ENCODE data around the gene DIP2C. TPM values are rescaled to one million over a fixed set of nuclear protein-coding genes. Genes with fewer than 3 reads are reported as not detected.

The DIP2C gene
- total RNA-seq, 1 experiment from 2014 or later, result 11.4 TPM

DNA sequence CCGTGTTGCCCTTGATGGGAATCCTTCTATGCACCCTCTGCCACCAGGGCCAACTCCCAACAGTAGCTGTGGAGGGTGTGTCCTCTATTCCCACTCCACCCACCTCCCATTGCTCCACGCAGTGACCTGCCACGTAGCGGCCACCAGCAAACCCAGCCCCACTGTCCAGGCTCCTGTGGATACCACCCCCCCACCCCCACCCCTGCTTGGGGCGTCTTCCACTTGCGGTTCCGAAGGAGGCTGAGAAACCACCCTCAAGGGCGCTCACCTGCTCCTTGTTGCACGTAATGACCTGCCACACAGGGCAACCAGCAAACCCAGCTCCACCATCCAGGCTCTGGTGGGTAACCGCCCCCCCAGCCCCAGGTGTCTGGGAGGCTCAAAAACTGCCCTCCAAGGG lies 72.0 kb downstream of the DIP2C start:
- H3K9me3 Mint-ChIP-seq (ENCODE audit: unreplicated experiment), result no peaks in the 10 kb centered on the region
- Histone ChIP-seq H3K4me3 (ENCODE audit: low read depth, low read length) (no peak overlapping the region), H3K9me3 (no peaks in the 10 kb centered on the region), H3K36me3 (ENCODE audit: control insufficient read depth, insufficient read depth, low read length) (no peaks in the 10 kb centered on the region), H3K27me3 (replicated peaks; ENCODE audit: control insufficient read depth, insufficient read depth, low read length) (no peaks in the 10 kb centered on the region), H3K4me1 (peaks cover 19% of the 10 kb centered on the region)
- H3K27me3 Mint-ChIP-seq (ENCODE audit: insufficient read depth, unreplicated experiment), result no peaks in the 10 kb centered on the region
- intact Hi-C loops (cut with micrococcal nuclease; ENCODE audit: unreplicated experiment), result no loop called here
- H3K27ac Mint-ChIP-seq (ENCODE audit: unreplicated experiment), result no peak overlapping the region
- TF ChIP-seq, protein P1, sequence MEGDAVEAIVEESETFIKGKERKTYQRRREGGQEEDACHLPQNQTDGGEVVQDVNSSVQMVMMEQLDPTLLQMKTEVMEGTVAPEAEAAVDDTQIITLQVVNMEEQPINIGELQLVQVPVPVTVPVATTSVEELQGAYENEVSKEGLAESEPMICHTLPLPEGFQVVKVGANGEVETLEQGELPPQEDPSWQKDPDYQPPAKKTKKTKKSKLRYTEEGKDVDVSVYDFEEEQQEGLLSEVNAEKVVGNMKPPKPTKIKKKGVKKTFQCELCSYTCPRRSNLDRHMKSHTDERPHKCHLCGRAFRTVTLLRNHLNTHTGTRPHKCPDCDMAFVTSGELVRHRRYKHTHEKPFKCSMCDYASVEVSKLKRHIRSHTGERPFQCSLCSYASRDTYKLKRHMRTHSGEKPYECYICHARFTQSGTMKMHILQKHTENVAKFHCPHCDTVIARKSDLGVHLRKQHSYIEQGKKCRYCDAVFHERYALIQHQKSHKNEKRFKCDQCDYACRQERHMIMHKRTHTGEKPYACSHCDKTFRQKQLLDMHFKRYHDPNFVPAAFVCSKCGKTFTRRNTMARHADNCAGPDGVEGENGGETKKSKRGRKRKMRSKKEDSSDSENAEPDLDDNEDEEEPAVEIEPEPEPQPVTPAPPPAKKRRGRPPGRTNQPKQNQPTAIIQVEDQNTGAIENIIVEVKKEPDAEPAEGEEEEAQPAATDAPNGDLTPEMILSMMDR (IDR thresholded peaks at IDR 0.05; ENCODE audit: insufficient read depth in 1 of 2, low read depth in 1 of 2, low read length in 1 of 2, severe bottlenecking in 1 of 2, unreplicated experiment in 1 of 2), result no peak
- peaks cover 15% of the 10 kb centered on the region for H3K4me1 Mint-ChIP-seq (ENCODE audit: low read depth, unreplicated experiment)
- peaks cover 6% of the 10 kb centered on the region for H3K36me3 Mint-ChIP-seq (ENCODE audit: insufficient read depth, unreplicated experiment)
- no peak for DNase-seq
- POLR2A ChIA-PET, result no interaction called here
- no TSS peak for BruUV-seq (replicated peaks)
- CTCF ChIA-PET, result interaction anchor here (0.7 kb wide), 1 partner anchor 171 kb away, joined by 3 read pairs; no protein-coding TSS in a partner anchor
- H3K4me3 Mint-ChIP-seq (ENCODE audit: unreplicated experiment), result no peak overlapping the region

DNA sequence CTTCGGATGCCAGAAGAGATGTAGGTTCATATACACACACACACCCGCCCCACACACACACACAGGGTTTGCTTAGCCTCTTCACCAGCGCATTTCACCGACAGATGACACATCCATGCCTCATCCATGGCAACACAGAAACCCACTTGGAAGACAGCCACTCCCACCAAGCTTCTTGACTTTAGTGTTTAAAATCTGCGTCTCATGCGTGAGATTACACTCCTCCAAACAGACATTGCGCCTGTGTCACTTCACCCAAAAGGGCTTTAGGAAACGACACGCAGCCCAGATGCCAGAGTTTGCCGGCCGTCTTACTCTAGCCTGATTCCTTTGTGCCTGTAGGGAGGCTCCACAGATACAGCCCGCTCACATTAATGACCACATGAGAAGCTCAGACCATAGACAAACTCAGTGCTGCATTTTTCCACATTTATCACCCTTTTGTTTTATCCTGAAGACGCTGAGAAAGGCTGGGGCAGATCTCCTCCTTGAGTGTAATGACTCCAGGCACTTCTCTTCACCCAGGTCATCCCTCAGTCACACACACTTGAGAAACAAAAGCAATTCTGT lies 73.8 kb downstream of the DIP2C start:
- TF ChIP-seq, protein P1 (IDR thresholded peaks at IDR 0.05; ENCODE audit: insufficient read depth in 1 of 2, low read depth in 1 of 2, low read length in 1 of 2, severe bottlenecking in 1 of 2, unreplicated experiment in 1 of 2), result no peak
- intact Hi-C loops (cut with micrococcal nuclease; ENCODE audit: unreplicated experiment), result no loop called here
- H3K27me3 ChIP-seq (replicated peaks; ENCODE audit: control insufficient read depth, insufficient read depth, low read length), result no peaks in the 10 kb centered on the region
- H3K9me3 ChIP-seq, result no peaks in the 10 kb centered on the region
- Mint-ChIP-seq H3K27ac (ENCODE audit: unreplicated experiment) (peak overlapping the region; percentile 39), H3K4me1 (ENCODE audit: low read depth, unreplicated experiment) (peaks cover 17% of the 10 kb centered on the region), H3K4me3 (ENCODE audit: unreplicated experiment) (no peak overlapping the region), H3K9me3 (ENCODE audit: unreplicated experiment) (no peaks in the 10 kb centered on the region), H3K36me3 (ENCODE audit: insufficient read depth, unreplicated experiment) (peaks cover 6% of the 10 kb centered on the region), H3K27me3 (ENCODE audit: insufficient read depth, unreplicated experiment) (no peaks in the 10 kb centered on the region)
- ChIA-PET POLR2A (no interaction called here), CTCF (no interaction called here)
- peaks cover 19% of the 10 kb centered on the region for H3K4me1 ChIP-seq
- H3K36me3 ChIP-seq (ENCODE audit: control insufficient read depth, insufficient read depth, low read length), result no peaks in the 10 kb centered on the region
- no peak for DNase-seq
- no TSS peak for BruUV-seq (replicated peaks)
- H3K4me3 ChIP-seq (ENCODE audit: low read depth, low read length), result no peak overlapping the region

DNA sequence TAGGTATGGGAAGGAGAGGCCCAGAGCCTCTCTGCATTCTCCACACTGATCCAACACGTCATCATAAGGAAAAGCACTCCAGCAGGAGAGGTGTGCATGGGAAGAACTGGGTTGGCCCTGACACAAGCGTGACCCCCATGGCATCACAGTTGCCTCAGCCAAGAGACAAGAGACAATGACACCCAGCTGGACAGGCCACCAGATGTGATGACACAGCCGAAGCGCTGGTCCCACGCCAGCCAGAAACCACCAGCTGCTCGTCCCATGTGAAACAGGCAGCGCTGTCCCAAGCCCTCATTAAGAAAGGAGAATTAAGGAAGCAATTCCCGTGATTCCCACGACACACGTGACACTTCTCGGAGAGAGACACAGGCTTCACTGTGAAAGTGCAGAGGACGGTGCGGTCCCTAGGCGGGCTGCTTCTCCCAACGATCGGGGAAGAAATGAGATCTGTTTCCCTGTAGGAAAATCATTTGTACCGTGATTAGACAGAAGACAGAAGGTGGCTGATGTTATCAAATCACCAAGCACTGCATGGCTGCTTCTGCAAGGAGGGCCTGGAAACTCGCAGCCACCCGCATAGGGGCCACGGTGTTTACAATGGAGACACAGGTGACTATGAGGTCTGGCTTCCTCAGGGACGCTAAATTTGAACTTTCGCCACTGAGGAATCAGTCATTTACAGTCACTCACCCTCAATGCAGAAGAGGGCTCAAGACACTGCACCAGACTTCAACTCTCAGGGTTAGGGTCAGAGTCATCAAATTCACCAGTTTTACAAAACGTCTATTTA lies 74.5 kb downstream of the DIP2C start:
- Histone ChIP-seq H3K4me1 (peaks cover 19% of the 10 kb centered on the region), H3K36me3 (ENCODE audit: control insufficient read depth, insufficient read depth, low read length) (no peaks in the 10 kb centered on the region), H3K9me3 (no peaks in the 10 kb centered on the region), H3K27me3 (replicated peaks; ENCODE audit: control insufficient read depth, insufficient read depth, low read length) (no peaks in the 10 kb centered on the region), H3K4me3 (ENCODE audit: low read depth, low read length) (no peak overlapping the region)
- Mint-ChIP-seq H3K4me3 (ENCODE audit: unreplicated experiment) (no peak overlapping the region), H3K27ac (ENCODE audit: unreplicated experiment) (peak overlapping the region; percentile 39), H3K36me3 (ENCODE audit: insufficient read depth, unreplicated experiment) (peaks cover 6% of the 10 kb centered on the region), H3K27me3 (ENCODE audit: insufficient read depth, unreplicated experiment) (no peaks in the 10 kb centered on the region), H3K4me1 (ENCODE audit: low read depth, unreplicated experiment) (peaks cover 22% of the 10 kb centered on the region), H3K9me3 (ENCODE audit: unreplicated experiment) (no peaks in the 10 kb centered on the region)
- CTCF ChIA-PET, result no interaction called here
- intact Hi-C loops (cut with micrococcal nuclease; ENCODE audit: unreplicated experiment), result no loop called here
- TF ChIP-seq, protein P1 (IDR thresholded peaks at IDR 0.05; ENCODE audit: insufficient read depth in 1 of 2, low read depth in 1 of 2, low read length in 1 of 2, severe bottlenecking in 1 of 2, unreplicated experiment in 1 of 2), result no peak
- BruUV-seq (replicated peaks), result no TSS peak
- POLR2A ChIA-PET, result no interaction called here
- no peak for DNase-seq
